H1 (cell line): ENCODE results near the gene NFIA. TPM values are rescaled to one million over a fixed set of nuclear protein-coding genes. Genes with fewer than 3 reads are reported as not detected.

ENCODE experiments used
- CTCF ChIA-PET: fragments of 300-600 bp; sonication (Branson Sonifier 250); formaldehyde crosslinking; loops from one replicate; lab custom pipeline; 2021; ENCODE audit not compliant: partially characterized antibody; lab: Charles Lee
- POLR2A ChIA-PET: fragments of 300-600 bp; sonication (Branson Sonifier 250); formaldehyde crosslinking; loops from one replicate; lab custom pipeline; 2021; ENCODE audit warnings: inconsistent platforms; ENCODE audit not compliant: partially characterized antibody; lab: Charles Lee
- DNase-seq, 2 experiments: peaks; one replicate each; pipeline versions ENCODE4 v3.0.0 to v3.0.0-alpha.2; 2010 to 2022; ENCODE audit warnings: low spot score in 2 of 2, low read depth in 1 of 2, mixed read lengths in 1 of 2
- FAIRE-seq: peaks from 2 replicates; lab custom pipeline; 2011; peaks lifted over from hg19 to GRCh38; lab: Jason Lieb, UNC
- H2AFZ ChIP-seq: 2 replicates; pipeline ENCODE4 v1.8.1; 2012; ENCODE audit warnings: low read length, inconsistent platforms
- H2AK5ac ChIP-seq: 2 replicates; pipeline ENCODE4 v1.6.1; 2013; ENCODE audit warnings: low read depth, low read length
- H2BK120ac ChIP-seq: replicated peaks from 2 replicates; pipeline ENCODE3; 2013; ENCODE audit warnings: low read depth, low read length, inconsistent platforms
- H2BK12ac ChIP-seq: 2 replicates; pipeline ENCODE4 v1.6.1; 2013; ENCODE audit warnings: low read depth, low read length
- H2BK15ac ChIP-seq: 2 replicates; pipeline ENCODE4 v1.6.1; 2013; ENCODE audit warnings: low read length
- H2BK20ac ChIP-seq: 2 replicates; pipeline ENCODE4 v1.6.1; 2013; ENCODE audit warnings: low read length
- H2BK5ac ChIP-seq: 2 replicates; pipeline ENCODE4 v1.6.1; 2013; ENCODE audit warnings: low read depth, low read length
- H3K14ac ChIP-seq: 2 replicates; pipeline ENCODE4 v1.6.1; 2013; ENCODE audit warnings: inconsistent platforms; ENCODE audit not compliant: insufficient read length
- H3K18ac ChIP-seq: 2 replicates; pipeline ENCODE4 v1.6.1; 2013; ENCODE audit warnings: low read length; ENCODE audit errors: extremely low read depth
- H3K23ac ChIP-seq: 2 replicates; pipeline ENCODE4 v1.6.1; 2013; ENCODE audit warnings: inconsistent platforms; ENCODE audit not compliant: insufficient read length
- H3K23me2 ChIP-seq: 2 replicates; pipeline ENCODE4 v1.6.1; 2013; ENCODE audit warnings: low read depth, low read length
- H3K27ac ChIP-seq: 2 replicates; pipeline ENCODE4 v1.6.1; 2011; ENCODE audit warnings: low read depth, low read length, inconsistent platforms
- H3K27me3 ChIP-seq, 4 experiments: replicated peaks in 1 of 4; 1 replicate in 1 of 4; 2 replicates in 3 of 4; pipeline versions ENCODE4 v1.6.1 to v1.8.1; 2011 to 2013; ENCODE audit warnings: low read length in 3 of 4, mild to moderate bottlenecking in 3 of 4, inconsistent platforms in 2 of 4, mixed read lengths in 2 of 4, moderate library complexity in 1 of 4; ENCODE audit not compliant: control insufficient read depth in 3 of 4, insufficient read depth in 3 of 4; ENCODE audit errors: extremely low read depth in 1 of 4
- H3K36me3 ChIP-seq, 4 experiments: 2 replicates each; pipeline versions ENCODE4 v1.6.1 to v1.8.1; 2011 to 2013; ENCODE audit warnings: mild to moderate bottlenecking in 4 of 4, low read length in 3 of 4, moderate library complexity in 2 of 4, control low read depth in 1 of 4, inconsistent platforms in 1 of 4; ENCODE audit not compliant: insufficient read depth in 4 of 4, control insufficient read depth in 2 of 4
- H3K4ac ChIP-seq: replicated peaks from 2 replicates; pipeline ENCODE3; 2013; ENCODE audit warnings: low read length, low read depth, mixed read lengths, inconsistent platforms; ENCODE audit not compliant: insufficient read length
- H3K4me1 ChIP-seq, 4 experiments: replicated peaks in 1 of 4; 1 replicate in 1 of 4; 2 replicates in 3 of 4; pipeline versions ENCODE4 v1.6.1 to v1.8.1; 2011 to 2013; ENCODE audit warnings: low read length in 3 of 4, inconsistent platforms in 2 of 4, mixed read lengths in 1 of 4; ENCODE audit not compliant: insufficient read depth in 4 of 4, control insufficient read depth in 3 of 4
- H3K4me2 ChIP-seq, 2 experiments: 2 replicates each; pipeline versions ENCODE4 v1.6.1 to v1.8.1; 2011 to 2013; ENCODE audit warnings: low read depth in 2 of 2, low read length in 2 of 2, control low read depth in 1 of 2, inconsistent platforms in 1 of 2, mild to moderate bottlenecking in 1 of 2; ENCODE audit not compliant: insufficient read depth in 1 of 2
- H3K4me3 ChIP-seq, 4 experiments: fragments of 200-600, 300-600 bp in 1 of 4; sonication (generic), shearing (Covaris generic), sonication (Bioruptor Twin) in 1 of 4; 2 replicates each; pipeline versions ENCODE4 v1.5.1 to v1.8.1; 2011 to 2016; ENCODE audit warnings: low read length in 4 of 4, low read depth in 3 of 4, control low read depth in 2 of 4, inconsistent platforms in 2 of 4, mild to moderate bottlenecking in 2 of 4, mixed read lengths in 1 of 4, moderate library complexity in 1 of 4; ENCODE audit not compliant: insufficient read depth in 2 of 4; ENCODE audit errors: extremely low read depth in 1 of 4
- H3K56ac ChIP-seq: replicated peaks from 2 replicates; pipeline ENCODE3; 2013; ENCODE audit warnings: low read depth, mild to moderate bottlenecking, mixed read lengths, low read length, inconsistent platforms; ENCODE audit not compliant: insufficient read length
- H3K79me1 ChIP-seq: 2 replicates; pipeline ENCODE4 v1.6.1; 2013; ENCODE audit warnings: low read depth, low read length, control low read depth
- H3K79me2 ChIP-seq, 2 experiments: 2 replicates each; pipeline versions ENCODE4 v1.6.1 to v1.8.1; 2012 to 2013; ENCODE audit warnings: low read length in 2 of 2, mild to moderate bottlenecking in 2 of 2, inconsistent platforms in 1 of 2; ENCODE audit not compliant: insufficient read depth in 2 of 2, control insufficient read depth in 1 of 2
- H3K9ac ChIP-seq, 4 experiments: replicated peaks in 1 of 4; 1 replicate in 1 of 4; 2 replicates in 3 of 4; pipeline versions ENCODE4 v1.6.1 to v1.8.1; 2011 to 2013; ENCODE audit warnings: low read depth in 3 of 4, low read length in 3 of 4, control low read depth in 2 of 4, mild to moderate bottlenecking in 2 of 4, moderate library complexity in 2 of 4, inconsistent platforms in 1 of 4; ENCODE audit errors: extremely low read depth in 1 of 4
- H3K9me3 ChIP-seq, 2 experiments: 2 replicates each; pipeline versions ENCODE4 v1.6.1 to v1.8.1; 2012 to 2013; ENCODE audit warnings: mild to moderate bottlenecking in 2 of 2, moderate library complexity in 2 of 2, control low read depth in 1 of 2, inconsistent platforms in 1 of 2, low read depth in 1 of 2, low read length in 1 of 2, mixed read lengths in 1 of 2; ENCODE audit not compliant: insufficient read depth in 2 of 2
- H4K20me1 ChIP-seq, 2 experiments: replicated peaks in 1 of 2; 2 replicates each; pipeline versions ENCODE3 to v1.8.1; 2011 to 2013; ENCODE audit warnings: inconsistent platforms in 2 of 2, low read length in 2 of 2, mild to moderate bottlenecking in 1 of 2; ENCODE audit not compliant: insufficient read depth in 2 of 2, control insufficient read depth in 1 of 2
- H4K5ac ChIP-seq: 2 replicates; pipeline ENCODE4 v1.6.1; 2013; ENCODE audit warnings: low read length, low read depth, mixed read lengths, inconsistent platforms; ENCODE audit not compliant: insufficient read length
- H4K8ac ChIP-seq: 2 replicates; pipeline ENCODE4 v1.8.0; 2013; ENCODE audit warnings: mild to moderate bottlenecking, moderate library complexity, low read length, inconsistent platforms; ENCODE audit not compliant: insufficient read depth; ENCODE audit errors: extremely low read depth
- H4K91ac ChIP-seq: replicated peaks from 2 replicates; pipeline ENCODE3; 2013; ENCODE audit warnings: low read length, mixed read lengths, inconsistent platforms; ENCODE audit not compliant: insufficient read length
- BRCA1 ChIP-seq: IDR thresholded peaks from 2 replicates; pipeline ENCODE4 v1.6.1; 2012; ENCODE audit warnings: low read depth, low read length, improper control_type of control experiment
- EGR1 ChIP-seq: IDR thresholded peaks from 2 replicates; pipeline ENCODE4 v1.6.1; 2011; ENCODE audit warnings: low read depth, low read length, borderline replicate concordance
- FOSL1 ChIP-seq: IDR thresholded peaks from 2 replicates; pipeline ENCODE4 v1.6.1; 2011; ENCODE audit warnings: mild to moderate bottlenecking, low read depth, low read length, moderate library complexity; ENCODE audit not compliant: insufficient read depth
- GTF2F1 ChIP-seq: IDR thresholded peaks from 2 replicates; pipeline ENCODE4 v1.6.1; 2012; ENCODE audit warnings: low read depth, low read length, improper control_type of control experiment, borderline replicate concordance
- RXRA ChIP-seq: IDR thresholded peaks from 2 replicates; pipeline ENCODE4 v1.6.1; 2011; ENCODE audit warnings: low read depth, mild to moderate bottlenecking, low read length, moderate library complexity; ENCODE audit not compliant: insufficient read depth
- SAP30 ChIP-seq: fragments of 300-600 bp; sonication (generic); IDR thresholded peaks from 2 replicates; pipeline ENCODE4 v1.7.1; 2012; ENCODE audit warnings: low read length, moderate library complexity, mild to moderate bottlenecking, inconsistent platforms; ENCODE audit not compliant: insufficient read depth, insufficient replicate concordance
- WGBS, 2 experiments: shearing (Covaris generic) in 1 of 2; methylation state at CpG; one replicate each; pipeline versions ENCODE4 v1.1.6 to v1.1.7; 2013 to 2015; ENCODE audit warnings: low lambda C conversion rate in 2 of 2, mixed read lengths in 2 of 2, inconsistent platforms in 1 of 2, low coverage in 1 of 2, missing lambda C conversion rate in 1 of 2; ENCODE audit not compliant: insufficient replicate concordance in 2 of 2, insufficient coverage in 1 of 2, insufficient read length in 1 of 2; ENCODE audit errors: extremely low coverage in 1 of 2, missing lambda C conversion rate in 1 of 2; 5-methylcytosine and 5-hydroxymethylcytosine counted together
- polyA plus RNA-seq, 7 experiments: library from polyadenylated mRNA; depleted of rRNA in 3 of 7; stranded (reverse) in 5 of 7; unstranded in 2 of 7; fragments of >200 nt in 5 of 7; fragments of 200-250 nt in 2 of 7; gene quantifications; 1 replicate in 5 of 7; 2 replicates in 1 of 7; 4 replicates in 1 of 7; pipeline versions ENCODE4 v1.2.1 to v1.2.3, GENCODE V29; 2011 to 2013; ENCODE audit warnings: missing spikeins in 2 of 7, mixed read lengths in 2 of 7
- total RNA-seq: library from RNA; stranded (reverse); fragmentation: NEBNext Ultra II Directional; extraction: Animal tissue kit (Norgen Biotek cat#: 25700); gene quantifications from 2 replicates; pipeline ENCODE4 v1.2.1, GENCODE V29; 2021

NFIA gene
- total and polyA plus RNA-seq, 2 of the 8 experiments (the other 6 are each of a cell fraction or from before 2014, with no cell fraction given) = 1.8 to 2.3 TPM

GRCh38 chr1:61051443-61051718 lies 31.0 kb upstream of the NFIA start:
- Histone ChIP-seq H2AFZ (no peak overlapping the region), H3K79me1 (no peaks in the 10 kb centered on the region), H2AK5ac (no peak overlapping the region), H3K79me2 (no peaks in the 10 kb centered on the region), H3K56ac (no peak overlapping the region), H4K20me1 (peaks cover 4 to 9% of the 10 kb centered on the region in 2 experiments), H3K27me3 (peaks cover 44 to 55% (median 55%) of the 10 kb centered on the region in 4 experiments), H2BK15ac (no peak overlapping the region), H3K9me3 (no peaks in the 10 kb centered on the region), H3K4me2 (peak overlapping the region; percentile 81 to 86), H3K4me1 (peaks cover 0 to 22% (median 11%) of the 10 kb centered on the region in 4 experiments; a peak in 5 of 7 replicates), H3K4me3 (peak overlapping the region; percentile 34 to 85 (median 58); a peak in 5 of 8 replicates), H3K9ac (no peak overlapping the region), H3K23ac (no peak overlapping the region), H3K18ac (no peak overlapping the region), H3K23me2 (peaks cover 11% of the 10 kb centered on the region), H3K36me3 (no peaks in the 10 kb centered on the region), H3K4ac (no peak overlapping the region), H2BK120ac (no peak overlapping the region), H4K91ac (no peak overlapping the region), H3K27ac (no peak overlapping the region), H2BK5ac (no peak overlapping the region), H3K14ac (no peak overlapping the region), H4K8ac (no peak overlapping the region), H2BK12ac (no peak overlapping the region), H4K5ac (no peak overlapping the region), H2BK20ac (no peak overlapping the region)
- no peak for TF ChIP-seq RXRA
- TF ChIP-seq GTF2F1 = no peak
- no peak for TF ChIP-seq BRCA1
- TF ChIP-seq SAP30 = no peak
- TF ChIP-seq FOSL1 = no peak
- TF ChIP-seq EGR1 = no peak
- no peak for FAIRE-seq
- 3% methylated on average over 4 of the region's 4 CpGs; no CpG with 5 or more reads in 1 of the 2 experiments for WGBS, 2 experiments
- ChIA-PET CTCF (interaction anchor here (0.7 to 6.7 kb wide), 8 partner anchors 8 to 588 kb away, joined by 3 to 65 read pairs (median 4); partner anchors contain the start of gene NFIA), POLR2A (interaction anchor here (1.6 kb wide), 1 partner anchor 27 kb away, joined by 6 read pairs; no protein-coding TSS in a partner anchor)
- DNase-seq = no peak
